COLO668 (cell line): ENCODE results near the gene MCRS1.
"Not testable (repeated sequence)": the region's sequence is repeated elsewhere in the genome, so short reads cannot be mapped to it uniquely, and the experiment has no call there.

Experiments
- DNase-seq: peaks from one replicate; lab custom pipeline; 2025; ENCODE audit not compliant: unreplicated experiment; lab: John Stamatoyannopoulos, UW

MCRS1 gene

GRCh38 chr12:49567611-49568441, at the start of gene MCRS1:
Gene MCRS1, minus strand, starts transcription at chr12:49568142. Its CDS starts 1,411 bp downstream, at chr12:49566731.
- peak; percentile 80 for DNase-seq

GRCh38 chr12:49616533-49617219, 48.7 kb upstream of the MCRS1 start:
- DNase-seq = no peak

GRCh38 chr12:49615725-49616124, 47.8 kb upstream of the MCRS1 start:
- DNase-seq = no peak

GRCh38 chr12:49612210-49612609, 44.3 kb upstream of the MCRS1 start:
- DNase-seq = no peak

DNA sequence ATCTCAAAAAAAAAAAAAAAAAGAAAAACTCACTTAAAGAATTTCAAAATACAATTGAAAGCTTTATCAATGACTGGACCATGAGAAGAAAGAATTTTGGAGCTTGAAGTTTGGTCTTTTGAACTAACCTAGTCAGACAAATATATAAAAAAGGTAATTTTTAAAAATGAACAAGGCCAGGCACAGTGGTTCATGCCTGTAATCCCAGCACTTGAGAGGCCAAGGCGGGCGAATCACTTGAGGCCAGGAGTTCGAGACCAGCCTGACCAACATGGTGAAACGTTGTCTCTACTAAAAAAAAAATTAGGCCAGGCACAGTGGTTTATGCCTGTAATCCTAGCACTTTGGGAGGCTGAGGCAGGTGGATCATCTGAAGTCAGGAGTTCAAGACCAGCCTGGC, 42.8 kb upstream of the MCRS1 start:
- DNase-seq = not testable (repeated sequence)

DNA sequence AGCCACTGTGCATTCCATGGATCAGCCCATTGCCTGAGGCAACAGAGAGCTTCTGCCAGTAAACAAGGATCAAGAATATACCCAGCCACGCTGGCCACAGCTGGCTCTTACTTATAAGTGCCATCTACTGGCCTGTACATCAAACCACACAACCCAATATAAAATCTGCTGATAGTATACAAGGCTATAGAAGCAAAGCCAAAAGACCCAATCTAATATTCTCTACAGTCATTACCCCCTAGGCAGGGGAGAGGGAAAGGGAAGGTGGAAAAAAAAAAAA, 41.9 kb upstream of the MCRS1 start:
- DNase-seq = no peak

DNA sequence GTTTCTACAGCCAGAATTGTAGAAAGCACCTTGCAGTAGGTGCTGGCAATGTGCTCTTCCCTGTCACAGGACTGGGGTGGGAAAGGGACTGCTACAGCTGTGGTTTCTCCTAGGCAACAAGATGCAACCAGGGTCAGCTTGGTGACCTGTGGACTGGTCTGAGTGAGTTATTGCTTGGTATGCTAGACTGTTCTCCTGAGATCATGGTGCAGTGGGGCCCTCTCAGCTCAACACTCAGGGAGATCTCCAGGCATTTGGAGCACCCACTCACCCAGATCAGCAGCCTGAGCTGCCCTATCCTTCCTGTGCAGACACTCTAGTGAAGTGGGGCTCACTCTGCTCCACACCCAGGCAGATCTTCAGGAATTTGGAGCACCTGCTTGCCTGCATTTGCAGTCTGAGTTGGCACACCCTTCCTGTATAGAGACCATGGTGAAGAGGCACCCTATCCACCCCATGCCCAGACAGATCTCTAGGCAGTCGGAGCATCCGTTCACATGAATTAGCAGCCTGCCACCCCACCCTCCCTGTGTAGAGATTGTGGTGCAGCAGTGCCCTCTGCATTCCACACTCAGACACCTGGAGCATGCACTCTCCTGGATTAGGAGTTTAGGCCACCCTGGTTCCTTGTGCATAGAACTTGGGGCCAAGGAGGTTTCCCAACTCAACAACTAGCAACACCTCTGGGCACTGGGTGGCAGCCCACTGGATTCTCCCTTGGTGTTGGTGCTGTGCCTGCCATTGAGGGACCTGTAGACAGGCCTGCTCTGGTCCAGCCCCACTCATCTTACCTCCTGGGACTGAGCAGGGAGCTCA, 41.3 kb upstream of the MCRS1 start:
- DNase-seq = no peak

GRCh38 chr12:49605539-49605938, 37.6 kb upstream of the MCRS1 start, which contains the start of gene FAM186B:
Gene FAM186B, minus strand, starts transcription at chr12:49605639. Its CDS starts 162 bp downstream, at chr12:49605477.
- DNase-seq = not testable (repeated sequence)

DNA sequence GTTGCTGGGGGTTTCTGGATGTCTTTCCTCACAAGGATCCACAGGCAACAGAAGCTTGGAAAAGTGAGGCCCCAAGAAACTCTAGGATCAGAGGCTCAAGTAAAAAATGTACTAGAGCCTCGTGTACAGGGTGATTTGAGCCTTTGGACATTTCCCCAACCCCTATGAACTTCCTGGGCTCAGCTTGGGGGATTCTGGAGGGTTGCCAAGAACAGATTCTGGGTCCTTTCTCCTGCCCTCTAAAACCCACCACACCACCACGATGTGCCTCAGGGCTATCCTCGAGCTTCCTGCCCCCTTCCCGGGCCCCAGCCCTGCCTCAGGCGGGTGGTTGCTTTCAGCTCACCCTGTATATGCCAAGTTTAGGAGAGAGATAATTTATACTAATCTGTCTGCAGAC, 36.9 kb upstream of the MCRS1 start:
- DNase-seq = no peak

- DNase-seq = no peak
Observed at GRCh38 chr12:49603721-49604120, 35.8 kb upstream of the MCRS1 start.

DNA sequence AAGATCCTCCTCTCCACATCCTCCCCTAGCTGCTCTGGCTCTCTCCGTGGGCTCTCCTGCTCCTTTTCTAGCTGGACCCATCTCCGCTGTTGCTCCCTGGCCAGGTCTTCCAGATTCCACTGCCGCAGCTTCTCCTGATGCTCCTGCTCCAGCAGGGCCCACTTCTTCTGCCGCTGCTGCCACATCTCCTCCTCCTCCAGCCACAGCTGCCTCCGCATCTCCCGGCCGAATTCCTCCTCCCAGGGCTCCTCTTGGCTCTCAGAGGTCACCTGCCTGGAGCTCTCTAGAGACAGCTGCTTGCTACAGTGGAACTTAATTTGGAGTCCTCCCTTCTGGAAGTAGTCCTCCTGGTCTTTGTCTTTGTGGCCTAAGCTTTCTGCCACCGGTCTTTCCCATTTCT, 32.0 kb upstream of the MCRS1 start:
- DNase-seq = no peak

DNA sequence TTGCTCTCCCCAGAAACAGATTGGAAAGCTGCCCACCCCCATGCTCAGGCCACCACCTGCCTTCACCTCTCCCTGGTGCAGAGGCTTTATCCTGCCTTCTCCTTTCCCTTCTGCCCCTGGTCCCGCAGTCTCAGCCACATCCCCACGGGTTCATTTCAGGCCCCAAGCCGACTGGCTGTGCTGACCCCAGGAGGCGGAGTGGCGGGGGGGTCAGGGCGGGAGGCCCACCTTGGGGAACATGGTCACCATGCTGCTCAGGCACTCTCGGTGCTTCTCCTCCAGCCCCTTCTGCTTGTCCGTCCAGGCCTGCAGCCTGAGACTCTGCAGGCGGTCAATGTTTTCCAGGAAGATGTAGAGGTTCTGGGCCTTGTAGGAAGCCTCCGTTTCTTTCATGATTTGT, 30.6 kb upstream of the MCRS1 start:
- no peak for DNase-seq

DNA sequence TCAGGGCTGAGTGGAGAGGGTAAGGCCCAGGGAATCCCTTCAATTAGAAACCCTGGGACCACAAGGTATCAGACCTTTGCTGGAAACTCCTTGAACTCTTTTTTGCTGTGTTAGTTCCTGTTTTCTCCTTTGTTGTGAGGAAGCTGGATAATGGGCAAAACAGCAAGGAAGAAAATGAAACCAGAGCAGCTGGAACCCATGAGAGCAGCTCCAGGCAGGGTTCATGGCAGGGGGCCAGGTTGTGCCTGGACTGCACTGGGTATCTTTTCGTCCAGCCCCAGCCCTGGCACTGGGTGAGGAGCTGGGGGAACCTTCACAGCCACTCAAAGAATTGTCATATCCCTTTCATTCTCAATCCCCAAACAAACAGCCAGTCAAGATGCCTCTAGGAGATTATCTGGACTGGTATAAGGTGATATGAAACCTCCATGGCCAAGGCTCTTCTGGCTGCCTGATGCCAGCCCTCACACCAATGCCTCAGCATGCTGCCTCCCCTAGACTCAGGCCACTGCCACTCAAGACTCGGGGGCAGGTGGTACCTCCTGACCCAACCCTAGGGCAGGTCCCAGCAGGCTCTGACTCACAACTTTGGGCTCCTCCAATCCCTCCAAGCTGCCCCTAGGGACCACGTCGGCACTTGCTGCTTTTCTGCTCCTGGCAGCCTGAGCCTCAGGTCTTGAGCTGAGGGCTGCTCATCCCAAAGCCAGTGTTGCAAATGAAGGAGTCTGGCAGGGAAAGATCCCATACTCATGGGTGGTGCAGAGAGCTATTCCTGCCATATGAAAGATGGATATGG, 21.0 kb upstream of the MCRS1 start:
- no peak for DNase-seq

- no peak for DNase-seq
Observed at GRCh38 chr12:49588281-49588680, 20.3 kb upstream of the MCRS1 start.

DNA sequence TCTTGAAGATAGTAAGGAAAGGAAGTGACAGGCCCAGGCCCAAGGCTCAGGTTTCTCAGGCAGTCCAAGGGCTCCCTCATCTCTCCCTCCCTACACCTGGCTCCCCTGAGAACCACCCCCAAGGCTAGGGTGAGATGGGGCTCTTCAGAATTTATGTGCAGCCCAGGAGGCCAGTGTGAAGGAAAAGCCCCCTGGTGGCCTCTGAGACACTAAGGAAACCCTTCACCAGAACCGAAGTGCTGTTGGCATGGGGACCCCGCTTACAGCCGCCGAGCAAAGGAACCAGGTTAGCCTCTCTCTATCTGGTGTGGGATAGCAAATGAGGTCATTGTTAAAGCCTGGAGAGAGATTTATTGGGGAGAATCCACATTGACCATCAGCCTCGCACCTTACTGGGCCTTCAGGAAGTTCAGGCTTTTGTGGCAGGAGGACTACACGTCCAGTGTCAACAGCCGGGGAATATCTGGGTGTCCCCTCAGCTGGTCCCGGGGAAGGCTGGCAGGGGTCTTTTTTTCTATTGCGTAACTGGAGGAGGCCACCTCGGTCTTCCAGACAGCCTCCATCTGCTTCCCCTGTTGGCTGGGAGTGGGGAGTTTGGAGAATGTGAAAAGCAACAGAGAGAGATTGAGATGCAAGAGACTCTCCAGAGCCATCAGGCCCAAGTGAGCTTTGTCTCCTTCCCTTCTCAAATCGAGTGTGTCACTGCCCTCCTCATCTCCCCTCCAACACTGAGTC, 19.4 kb upstream of the MCRS1 start:
- no peak for DNase-seq

DNA sequence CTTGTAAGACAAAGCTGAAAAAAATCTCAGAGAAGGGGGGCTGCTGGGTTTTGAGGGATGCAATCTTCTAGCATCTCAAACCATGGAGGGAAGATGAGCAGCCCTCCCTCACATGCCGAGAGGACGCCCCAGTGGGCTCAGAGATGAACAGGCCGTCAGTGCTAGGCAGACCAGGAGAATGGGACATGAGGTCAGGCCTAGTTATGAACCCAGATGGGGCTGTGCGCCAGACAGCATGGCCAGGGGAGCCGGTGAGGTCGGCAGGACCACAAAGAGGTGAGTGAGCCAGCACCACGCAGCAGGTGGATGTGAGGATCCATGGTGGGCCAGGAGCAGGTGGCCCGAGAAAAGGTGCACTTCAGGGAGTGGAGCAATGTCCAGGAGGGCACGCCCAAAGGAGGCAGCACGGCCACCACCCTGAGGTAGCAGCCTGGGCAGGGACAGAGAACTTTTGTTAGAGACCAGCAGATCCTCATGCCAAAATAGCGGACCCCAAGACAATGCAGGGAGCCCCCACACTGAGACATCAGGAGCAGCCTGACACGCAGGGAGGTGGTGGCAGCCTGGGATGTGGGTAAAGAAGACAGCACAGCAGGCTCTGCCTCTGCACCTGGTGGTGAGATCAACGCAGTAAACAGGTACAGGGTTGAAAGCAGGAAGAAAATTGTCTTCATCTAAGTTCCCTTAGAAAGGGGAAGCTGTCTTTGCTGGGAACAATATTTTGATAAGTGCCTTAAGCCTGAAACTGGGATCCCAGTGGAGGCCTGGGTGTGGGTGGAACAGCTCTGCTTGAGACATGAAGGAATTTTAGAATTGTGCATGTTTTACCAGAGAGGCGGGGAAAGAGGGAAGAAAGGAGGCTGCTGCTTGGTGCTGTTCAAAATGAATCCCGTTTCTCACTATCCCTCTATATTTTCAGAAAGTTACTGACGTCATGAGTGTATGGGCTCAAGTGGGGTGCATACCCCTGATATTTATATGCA, 17.8 kb upstream of the MCRS1 start:
- no peak for DNase-seq

GRCh38 chr12:49584591-49584990, 16.6 kb upstream of the MCRS1 start:
- no peak for DNase-seq

- DNase-seq = no peak
Observed at GRCh38 chr12:49583366-49584094, 15.6 kb upstream of the MCRS1 start.
